ENCODE results near the gene LAMC3. TPM values are rescaled to one million over a fixed set of nuclear protein-coding genes. Genes with fewer than 3 reads are reported as not detected.

LAMC3 gene
- total RNA-seq, 2 experiments from 2014 or later, result not detected

DNA sequence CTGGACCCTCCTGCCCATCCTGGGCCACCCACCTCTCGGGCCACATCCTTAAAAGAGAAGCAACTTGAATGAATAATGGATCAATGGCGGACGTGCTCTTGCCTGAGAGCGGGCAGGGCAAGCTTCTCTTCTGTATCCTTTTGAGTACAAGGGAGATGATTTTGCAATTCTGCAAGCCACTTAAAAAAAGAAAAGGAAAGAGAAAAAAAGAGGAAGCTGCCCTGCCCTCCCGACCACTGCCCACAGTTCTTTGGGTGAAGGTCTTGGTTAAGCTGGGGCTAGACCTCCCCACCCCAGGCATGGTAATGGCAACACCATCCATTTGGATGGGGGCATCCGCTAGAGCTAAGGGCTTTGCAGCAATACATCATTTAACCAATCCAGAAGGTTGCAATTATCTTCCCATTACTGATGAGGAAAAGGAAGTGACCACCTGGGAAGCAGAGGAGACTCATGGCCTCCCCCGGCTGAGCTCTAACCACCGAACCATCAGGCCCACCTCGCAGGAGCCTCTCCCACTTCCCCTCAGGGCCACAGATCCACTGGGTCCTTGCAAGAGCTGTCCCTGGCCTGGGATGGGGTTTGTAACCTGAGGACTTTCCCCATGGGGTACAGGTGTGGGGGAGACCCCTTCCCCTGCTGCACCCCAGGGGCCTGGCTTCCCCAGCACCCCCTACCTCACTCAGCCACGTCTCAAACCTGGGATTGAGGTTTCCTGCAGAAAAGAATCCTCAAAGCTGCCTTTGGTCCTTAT lies 27.8 kb upstream of the LAMC3 start:
- ATAC-seq (no peak), DNase-seq (no peak)
- H3K4me3 Mint-ChIP-seq, result no peak overlapping the region
- POLR2A ChIA-PET, result no interaction called here
- H3K4me1 Mint-ChIP-seq (ENCODE audit: low read depth), result no peaks in the 10 kb centered on the region
- no peaks in the 10 kb centered on the region for H3K9me3 Mint-ChIP-seq (ENCODE audit: insufficient read depth)
- no peaks in the 10 kb centered on the region for H3K27me3 Mint-ChIP-seq (ENCODE audit: low read depth)
- no peak overlapping the region for H3K27ac Mint-ChIP-seq
- CTCF ChIA-PET, result interaction anchor here (1.6 kb wide), 1 partner anchor 18 kb away, joined by 3 read pairs; no protein-coding TSS in a partner anchor
- H3K36me3 Mint-ChIP-seq (ENCODE audit: low read depth), result no peaks in the 10 kb centered on the region

DNA sequence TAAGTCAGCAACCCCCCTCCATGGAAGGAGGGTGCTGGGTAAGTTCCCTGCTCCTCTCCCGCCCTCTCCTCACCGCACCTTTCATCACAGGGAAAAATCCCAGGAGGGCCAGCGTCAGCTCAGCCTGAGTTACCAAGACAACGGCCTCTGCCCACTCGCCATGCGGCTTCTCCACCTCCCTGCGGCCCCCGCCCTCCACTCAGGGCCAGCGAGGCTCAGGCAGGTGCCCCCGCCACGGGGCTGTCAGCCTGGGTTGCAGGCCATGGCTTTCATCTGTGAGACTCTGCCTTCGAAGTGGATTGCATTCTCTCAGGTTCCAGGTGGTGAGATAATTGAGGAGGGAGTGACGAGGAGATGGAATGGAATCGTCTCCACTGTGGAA lies 27.2 kb upstream of the LAMC3 start:
- no peak overlapping the region for H3K27ac Mint-ChIP-seq
- no peak overlapping the region for H3K4me3 Mint-ChIP-seq
- no peaks in the 10 kb centered on the region for H3K9me3 Mint-ChIP-seq (ENCODE audit: insufficient read depth)
- POLR2A ChIA-PET, result no interaction called here
- DNase-seq, result no peak
- H3K4me1 Mint-ChIP-seq (ENCODE audit: low read depth), result no peaks in the 10 kb centered on the region
- no peaks in the 10 kb centered on the region for H3K36me3 Mint-ChIP-seq (ENCODE audit: low read depth)
- no peaks in the 10 kb centered on the region for H3K27me3 Mint-ChIP-seq (ENCODE audit: low read depth)
- CTCF ChIA-PET, result interaction anchor here (1.6 kb wide), 1 partner anchor 18 kb away, joined by 3 read pairs; no protein-coding TSS in a partner anchor
- no peak for ATAC-seq

DNA sequence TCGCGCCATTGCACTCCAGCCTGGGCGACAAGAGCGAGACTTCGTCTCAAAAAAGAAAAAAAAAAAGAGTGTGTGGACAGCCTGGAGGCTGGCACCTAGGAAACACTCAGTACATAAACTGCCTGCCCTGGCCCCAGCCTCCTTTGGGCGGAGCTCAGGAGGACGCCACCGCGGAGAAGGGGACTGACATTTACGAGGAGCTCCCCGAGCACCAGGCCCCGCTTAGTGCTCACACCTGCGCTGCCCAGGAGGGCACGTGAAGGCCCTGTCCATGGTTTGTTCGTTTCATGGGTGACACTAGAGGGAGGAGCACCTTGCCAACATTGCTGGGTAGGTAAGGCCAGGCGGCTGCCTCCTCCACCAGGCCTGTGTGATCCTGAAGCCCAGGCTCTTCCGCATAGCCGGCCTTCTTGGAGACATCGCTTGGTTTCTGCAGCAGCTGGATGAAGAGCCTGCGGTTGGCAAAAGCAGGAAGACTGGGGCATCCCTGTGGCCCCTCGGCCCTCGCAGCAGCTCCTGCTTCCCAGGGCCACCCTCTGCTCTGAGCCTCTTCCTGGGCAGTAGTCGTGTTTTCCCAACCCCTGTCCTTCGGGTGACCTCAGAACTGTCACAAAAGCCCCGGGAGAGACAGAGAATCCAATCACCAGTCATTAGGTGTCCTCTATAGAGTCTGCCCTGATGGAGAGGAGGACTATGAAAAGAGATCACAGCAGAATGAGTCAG lies 26.2 kb upstream of the LAMC3 start:
- Mint-ChIP-seq H3K36me3 (ENCODE audit: low read depth) (no peaks in the 10 kb centered on the region), H3K27me3 (ENCODE audit: low read depth) (no peaks in the 10 kb centered on the region), H3K4me1 (ENCODE audit: low read depth) (no peaks in the 10 kb centered on the region), H3K4me3 (no peak overlapping the region), H3K27ac (no peak overlapping the region), H3K9me3 (ENCODE audit: insufficient read depth) (no peaks in the 10 kb centered on the region)
- no peak for ATAC-seq
- no peak for DNase-seq
- POLR2A ChIA-PET, result no interaction called here
- CTCF ChIA-PET, result interaction anchor here (0.6 to 1.6 kb wide), 2 partner anchors 17 to 65 kb away, joined by 3 read pairs; no protein-coding TSS in a partner anchor

DNA sequence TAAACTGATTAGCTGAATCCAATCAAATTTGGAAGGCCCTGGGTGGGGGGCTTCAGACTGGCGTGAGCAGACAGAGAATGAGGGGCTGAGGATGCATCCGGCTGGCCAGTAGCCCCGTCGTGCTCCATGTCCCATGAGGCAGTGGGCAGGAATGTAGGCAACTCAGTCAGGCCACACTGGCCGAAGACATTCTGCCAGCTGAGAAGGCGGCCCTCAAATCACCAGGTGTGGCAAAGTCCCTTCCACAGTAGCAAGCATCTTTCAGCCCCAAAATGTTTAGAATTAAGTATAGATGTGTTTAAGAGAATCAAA lies 25.7 kb upstream of the LAMC3 start:
- CTCF ChIA-PET, result interaction anchor here (2.3 kb wide), 1 partner anchor 15 kb away, joined by 6 read pairs; no protein-coding TSS in a partner anchor
- DNase-seq, result no peak
- Mint-ChIP-seq H3K27ac (no peak overlapping the region), H3K27me3 (ENCODE audit: low read depth) (no peaks in the 10 kb centered on the region), H3K4me3 (no peak overlapping the region), H3K4me1 (ENCODE audit: low read depth) (no peaks in the 10 kb centered on the region), H3K36me3 (ENCODE audit: low read depth) (no peaks in the 10 kb centered on the region), H3K9me3 (ENCODE audit: insufficient read depth) (no peaks in the 10 kb centered on the region)
- no peak for ATAC-seq
- POLR2A ChIA-PET, result no interaction called here

DNA sequence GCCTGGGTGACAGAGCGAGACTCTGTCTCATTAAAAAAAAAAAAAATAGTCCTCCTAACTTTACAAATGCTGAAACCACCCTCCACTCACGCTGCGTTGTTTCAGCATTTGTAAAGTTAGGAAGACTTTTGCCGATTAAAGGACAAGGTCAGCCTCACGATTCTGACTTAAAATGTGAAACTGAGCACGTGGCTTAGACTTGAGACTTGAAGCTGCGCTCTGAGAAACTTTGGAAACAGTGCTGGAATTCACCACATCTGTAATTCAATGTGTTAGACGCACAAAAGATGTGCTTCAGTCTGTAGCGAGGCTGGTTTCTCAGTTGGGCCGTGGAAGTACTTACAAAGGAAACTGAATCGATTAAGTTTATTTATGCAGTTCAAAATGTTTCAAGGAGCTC lies 25.0 kb upstream of the LAMC3 start:
- no peak for ATAC-seq
- no peaks in the 10 kb centered on the region for H3K36me3 Mint-ChIP-seq (ENCODE audit: low read depth)
- H3K9me3 Mint-ChIP-seq (ENCODE audit: insufficient read depth), result no peaks in the 10 kb centered on the region
- H3K27ac Mint-ChIP-seq, result no peak overlapping the region
- no peak overlapping the region for H3K4me3 Mint-ChIP-seq
- no peak for DNase-seq
- ChIA-PET POLR2A (no interaction called here), CTCF (interaction anchor here (2.3 kb wide), 1 partner anchor 14 kb away, joined by 6 read pairs; no protein-coding TSS in a partner anchor)
- no peaks in the 10 kb centered on the region for H3K27me3 Mint-ChIP-seq (ENCODE audit: low read depth)
- H3K4me1 Mint-ChIP-seq (ENCODE audit: low read depth), result no peaks in the 10 kb centered on the region

DNA sequence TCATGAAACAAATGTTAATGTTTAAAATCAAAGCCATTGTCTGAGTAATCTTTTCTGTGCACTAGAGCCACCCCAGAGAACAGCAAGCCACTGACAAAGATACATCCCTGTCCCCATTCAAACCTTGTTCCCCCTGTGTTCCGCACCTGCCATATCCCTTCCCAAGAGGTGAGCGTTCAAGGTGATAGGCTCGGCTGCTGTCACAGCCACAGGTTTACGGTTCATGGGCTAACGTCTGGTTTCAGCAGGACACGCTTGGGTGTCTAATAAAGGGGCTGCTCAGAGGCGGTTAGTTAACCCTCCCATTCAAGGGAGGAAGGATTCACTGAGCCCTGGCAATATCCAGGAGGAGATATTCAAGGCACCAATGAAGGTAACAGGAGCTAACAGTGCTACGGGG lies 24.5 kb upstream of the LAMC3 start:
- H3K27me3 Mint-ChIP-seq (ENCODE audit: low read depth), result no peaks in the 10 kb centered on the region
- no peak overlapping the region for H3K4me3 Mint-ChIP-seq
- POLR2A ChIA-PET, result no interaction called here
- CTCF ChIA-PET, result interaction anchor here (2.3 kb wide), 1 partner anchor 14 kb away, joined by 6 read pairs; no protein-coding TSS in a partner anchor
- H3K9me3 Mint-ChIP-seq (ENCODE audit: insufficient read depth), result no peaks in the 10 kb centered on the region
- ATAC-seq (no peak), DNase-seq (no peak)
- H3K36me3 Mint-ChIP-seq (ENCODE audit: low read depth), result no peaks in the 10 kb centered on the region
- no peaks in the 10 kb centered on the region for H3K4me1 Mint-ChIP-seq (ENCODE audit: low read depth)
- no peak overlapping the region for H3K27ac Mint-ChIP-seq

DNA sequence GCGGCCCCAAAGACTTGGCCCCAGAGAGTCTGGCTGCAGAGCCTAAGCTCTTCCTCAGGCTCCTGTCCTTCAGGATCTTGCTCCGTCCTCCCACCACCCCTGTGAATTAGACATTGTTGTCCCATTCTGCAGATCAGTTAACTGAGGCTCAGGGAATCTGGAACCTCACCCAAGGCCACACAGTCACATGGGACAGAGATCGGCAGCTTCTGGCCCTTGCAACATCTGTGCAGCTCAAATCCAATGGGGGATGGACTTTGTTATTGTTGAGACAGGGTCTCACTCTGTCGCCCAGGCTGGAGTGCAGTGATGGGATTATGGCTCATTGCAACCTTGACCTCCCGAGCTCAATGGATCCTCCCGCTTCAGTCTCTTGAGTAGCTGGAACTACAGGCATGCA lies 23.9 kb upstream of the LAMC3 start:
- Mint-ChIP-seq H3K4me1 (ENCODE audit: low read depth) (no peaks in the 10 kb centered on the region), H3K36me3 (ENCODE audit: low read depth) (no peaks in the 10 kb centered on the region), H3K9me3 (ENCODE audit: insufficient read depth) (no peaks in the 10 kb centered on the region), H3K27ac (no peak overlapping the region), H3K27me3 (ENCODE audit: low read depth) (no peaks in the 10 kb centered on the region), H3K4me3 (no peak overlapping the region)
- no peak for ATAC-seq
- ChIA-PET CTCF (interaction anchor here (2.3 kb wide), 1 partner anchor 13 kb away, joined by 6 read pairs; no protein-coding TSS in a partner anchor), POLR2A (no interaction called here)
- DNase-seq, result no peak

DNA sequence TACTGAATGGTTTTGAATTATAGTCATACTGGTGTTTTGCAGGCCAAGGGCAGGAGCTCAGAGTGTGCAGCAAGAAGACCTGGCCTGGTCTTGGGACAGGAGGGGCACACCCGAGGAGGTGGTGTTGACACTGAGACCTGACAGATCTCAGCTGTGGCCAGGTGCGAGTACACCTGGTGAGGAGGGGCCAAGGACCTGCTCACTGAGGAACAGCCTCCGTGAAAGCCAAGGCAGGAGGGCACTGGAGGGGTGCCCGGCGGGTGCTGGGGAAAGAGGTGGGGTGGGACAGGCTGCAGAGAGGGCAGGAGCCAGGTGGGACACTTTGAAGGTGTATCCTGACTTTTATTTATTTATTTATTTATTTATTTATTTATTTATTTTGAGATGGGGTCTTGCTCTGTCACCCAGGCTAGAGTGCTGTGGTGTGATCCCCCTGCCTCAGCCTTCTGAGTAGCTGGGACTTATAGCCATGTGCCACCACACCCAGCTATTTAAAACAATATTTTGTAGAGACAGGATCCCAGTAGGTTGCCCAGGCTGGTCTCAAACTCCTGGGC lies 23.3 kb upstream of the LAMC3 start:
- ChIA-PET CTCF (interaction anchor here (2.3 kb wide), 1 partner anchor 13 kb away, joined by 6 read pairs; no protein-coding TSS in a partner anchor), POLR2A (no interaction called here)
- Mint-ChIP-seq H3K9me3 (ENCODE audit: insufficient read depth) (no peaks in the 10 kb centered on the region), H3K36me3 (ENCODE audit: low read depth) (no peaks in the 10 kb centered on the region), H3K4me1 (ENCODE audit: low read depth) (no peaks in the 10 kb centered on the region), H3K4me3 (no peak overlapping the region), H3K27ac (no peak overlapping the region), H3K27me3 (ENCODE audit: low read depth) (no peaks in the 10 kb centered on the region)
- DNase-seq (no peak), ATAC-seq (no peak)

DNA sequence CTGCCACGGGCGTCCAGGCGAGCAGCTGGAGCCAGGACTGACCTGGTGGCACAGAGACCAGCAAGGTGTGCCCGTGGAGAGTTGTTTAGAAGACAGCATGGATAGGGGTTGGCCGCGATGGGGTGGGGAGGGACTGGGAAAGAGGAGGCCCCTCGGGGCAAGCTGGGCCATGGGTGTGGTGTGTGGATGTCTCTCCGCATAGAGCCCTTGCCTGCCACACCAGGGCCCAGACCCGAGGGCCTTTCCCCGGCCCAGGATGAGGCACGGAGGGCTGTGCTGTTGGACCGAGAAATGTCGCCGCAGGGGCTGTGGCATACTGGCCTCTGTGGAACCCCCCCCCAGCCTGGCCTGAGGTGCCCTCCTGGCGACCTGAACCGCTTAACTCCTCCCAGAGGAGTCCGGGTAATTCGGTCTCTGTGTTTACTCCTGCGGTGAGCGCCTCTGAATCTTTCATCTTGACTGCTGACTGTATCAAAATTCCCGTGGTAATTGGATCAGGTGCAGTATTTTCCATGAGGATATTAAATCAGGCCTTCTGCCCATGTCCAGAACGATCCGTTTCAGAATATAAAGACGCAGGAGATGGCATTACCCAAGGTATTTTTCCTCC lies 22.5 kb upstream of the LAMC3 start:
- ATAC-seq, result no peak
- POLR2A ChIA-PET, result no interaction called here
- H3K9me3 Mint-ChIP-seq (ENCODE audit: insufficient read depth), result no peaks in the 10 kb centered on the region
- CTCF ChIA-PET, result no interaction called here
- no peak overlapping the region for H3K27ac Mint-ChIP-seq
- DNase-seq, result no peak
- H3K36me3 Mint-ChIP-seq (ENCODE audit: low read depth), result no peaks in the 10 kb centered on the region
- H3K4me1 Mint-ChIP-seq (ENCODE audit: low read depth), result no peaks in the 10 kb centered on the region
- no peak overlapping the region for H3K4me3 Mint-ChIP-seq
- no peaks in the 10 kb centered on the region for H3K27me3 Mint-ChIP-seq (ENCODE audit: low read depth)

DNA sequence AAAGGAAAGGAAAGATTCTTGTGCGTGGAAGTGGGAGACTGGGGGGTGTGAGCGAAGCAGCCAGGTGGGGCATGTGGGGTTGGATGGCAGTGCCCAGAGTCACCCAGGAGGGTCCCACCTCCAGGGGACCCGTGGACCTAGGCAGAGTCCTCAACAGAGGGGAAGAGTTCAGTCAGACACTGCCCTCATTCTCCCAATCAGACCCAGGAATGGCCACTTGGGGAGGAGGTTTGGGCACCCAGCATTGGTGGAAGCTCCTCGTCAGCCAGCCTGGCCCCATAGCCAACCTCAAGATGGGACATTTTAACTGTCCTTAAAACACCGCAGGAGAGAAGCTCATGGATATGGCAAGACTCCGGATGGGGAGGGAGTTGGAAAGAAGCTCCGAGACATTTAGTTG lies 21.9 kb upstream of the LAMC3 start:
- H3K27ac Mint-ChIP-seq, result no peak overlapping the region
- DNase-seq (no peak), ATAC-seq (no peak)
- no peak overlapping the region for H3K4me3 Mint-ChIP-seq
- POLR2A ChIA-PET, result no interaction called here
- no peaks in the 10 kb centered on the region for H3K9me3 Mint-ChIP-seq (ENCODE audit: insufficient read depth)
- H3K4me1 Mint-ChIP-seq (ENCODE audit: low read depth), result no peaks in the 10 kb centered on the region
- H3K27me3 Mint-ChIP-seq (ENCODE audit: low read depth), result no peaks in the 10 kb centered on the region
- H3K36me3 Mint-ChIP-seq (ENCODE audit: low read depth), result no peaks in the 10 kb centered on the region
- CTCF ChIA-PET, result no interaction called here

DNA sequence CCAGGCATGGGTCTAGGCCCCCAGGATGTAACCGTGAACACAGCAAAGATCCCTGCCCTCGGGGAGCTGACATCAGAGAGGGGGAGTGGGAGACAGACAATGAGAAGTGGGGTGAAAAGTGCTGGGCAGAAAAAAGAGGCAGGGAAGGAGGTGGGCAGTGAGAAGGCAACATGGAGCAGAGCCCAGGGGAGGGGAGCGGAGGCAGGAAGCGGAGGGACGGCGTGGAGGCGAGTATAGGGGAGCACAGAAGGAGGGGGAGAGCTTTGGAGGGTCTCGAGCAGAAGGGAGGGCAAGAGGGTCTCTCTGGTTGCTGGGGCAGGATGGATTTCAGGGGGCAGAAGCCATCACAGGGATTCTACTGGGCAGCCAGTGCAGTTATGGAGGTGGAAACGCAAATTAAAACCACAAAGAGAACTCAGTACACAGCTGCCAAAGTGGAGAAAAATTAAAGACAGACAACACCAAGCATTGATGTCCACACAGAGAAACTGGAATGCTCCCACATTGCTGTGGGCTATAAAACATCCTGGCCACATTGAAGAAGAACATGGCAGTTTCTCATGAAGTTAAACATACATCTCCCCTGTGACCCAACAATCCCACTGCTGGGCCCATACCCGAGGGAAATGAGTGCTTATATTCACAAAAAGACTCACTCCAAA lies 21.1 kb upstream of the LAMC3 start:
- ChIA-PET CTCF (no interaction called here), POLR2A (no interaction called here)
- DNase-seq, result no peak

DNA sequence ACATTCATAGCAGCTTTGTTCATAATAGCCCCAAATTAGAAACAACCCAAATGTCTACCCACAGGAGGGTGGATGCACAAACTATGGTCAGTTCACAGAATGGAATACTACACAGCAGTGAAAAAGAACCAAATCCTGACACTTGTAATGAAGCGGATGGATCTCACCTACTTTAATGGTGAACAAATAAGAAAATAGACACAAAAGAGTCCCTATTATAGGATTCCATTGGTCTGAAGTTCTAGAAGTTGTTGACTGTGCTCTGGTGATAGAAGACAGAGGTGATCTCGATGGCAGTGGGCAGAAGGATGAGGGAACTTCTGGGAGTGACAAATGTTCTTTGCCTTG lies 20.6 kb upstream of the LAMC3 start:
- DNase-seq (no peak), ATAC-seq (no peak)
- POLR2A ChIA-PET, result no interaction called here
- Mint-ChIP-seq H3K9me3 (ENCODE audit: insufficient read depth) (no peaks in the 10 kb centered on the region), H3K27ac (no peak overlapping the region), H3K36me3 (ENCODE audit: low read depth) (no peaks in the 10 kb centered on the region), H3K27me3 (ENCODE audit: low read depth) (no peaks in the 10 kb centered on the region), H3K4me1 (ENCODE audit: low read depth) (no peaks in the 10 kb centered on the region), H3K4me3 (no peak overlapping the region)
- CTCF ChIA-PET, result no interaction called here

More for the DNA sequence above, 21.1 kb upstream of the LAMC3 start:
- Mint-ChIP-seq H3K27me3 (ENCODE audit: low read depth) (no peaks in the 10 kb centered on the region), H3K9me3 (ENCODE audit: insufficient read depth) (no peaks in the 10 kb centered on the region), H3K4me3 (no peak overlapping the region), H3K27ac (no peak overlapping the region), H3K4me1 (ENCODE audit: low read depth) (no peaks in the 10 kb centered on the region), H3K36me3 (ENCODE audit: low read depth) (no peaks in the 10 kb centered on the region)
- no peak for ATAC-seq
